ENCODE measurements around the gene SAP30BP. TPM values are rescaled to one million over a fixed set of nuclear protein-coding genes. Genes with fewer than 3 reads are reported as not detected.

SAP30BP gene
- total and polyA plus RNA-seq, 10 of the 15 experiments (the other 5 are each of a cell fraction or from before 2014, with no cell fraction given): 57.9 to 166 (median 94.5) TPM

GRCh38 chr17:75670868-75671267 is 3.7 kb downstream of the SAP30BP start:
- H4K20me1 ChIP-seq (ENCODE audit: control insufficient read depth, insufficient read depth): no peaks in the 10 kb centered on the region
- intact Hi-C loops (cut with micrococcal nuclease; ENCODE audit: unreplicated experiment) (no loop called here), in situ Hi-C loops (cut with MboI) (loop anchor here (5.0 kb wide), 1 partner anchor 76 kb away; no protein-coding TSS in a partner anchor)
- no peak overlapping the region for H3K4me3 ChIP-seq
- ATAC-seq (no peak), FAIRE-seq (no peak), DNase-seq (ENCODE audit: low read depth, low spot score) (no peak)
- SMC1A ChIA-PET (ENCODE audit: uncharacterized antibody, unreplicated experiment): interaction anchor here (0.9 to 4.0 kb wide), 8 partner anchors 10 to 77 kb away, joined by 3 to 14 read pairs (median 4); partner anchors contain the start of gene SMIM5
- BruUV-seq (replicated peaks): no TSS peak
- POLR2A ChIA-PET: interaction anchor here (0.9 to 1.0 kb wide), 2 partner anchors 16 to 38 kb away, joined by 3 to 4 read pairs; no protein-coding TSS in a partner anchor
- no peak overlapping the region for H3K27ac ChIP-seq (ENCODE audit: control insufficient read depth, insufficient read depth)
- RAD21 ChIA-PET (ENCODE audit: unreplicated experiment): interaction anchor here (1.3 to 7.6 kb wide), 4 partner anchors 25 to 215 kb away, joined by 3 to 79 read pairs (median 4); partner anchors contain the start of gene TMEM94
- H3K9me3 ChIP-seq (replicated peaks; ENCODE audit: control insufficient read depth, insufficient read depth, low read length): no peaks in the 10 kb centered on the region
- no peaks in the 10 kb centered on the region for H3K27me3 ChIP-seq (replicated peaks in 1 of 2; ENCODE audit: control insufficient read depth in 2 of 2, insufficient read depth in 2 of 2, low read length in 1 of 2)
- 98% methylated on average over 5 of the region's 5 CpGs for WGBS (ENCODE audit: insufficient coverage, insufficient replicate concordance, low lambda C conversion rate, missing lambda C conversion rate)
- peaks cover 4 to 22% of the 10 kb centered on the region in 2 experiments for H3K36me3 ChIP-seq (ENCODE audit: control insufficient read depth in 2 of 2, insufficient read depth in 2 of 2, low read length in 1 of 2)
- peaks cover 6% of the 10 kb centered on the region for H3K4me1 ChIP-seq (ENCODE audit: control insufficient read depth, insufficient read depth, low read length)
- CTCF ChIA-PET: interaction anchor here (0.8 to 7.9 kb wide), 11 partner anchors 9 to 109 kb away, joined by 3 to 197 read pairs (median 7); partner anchors contain the start of gene SMIM5
- peak overlapping the region; percentile 17; the same call in 1 of the 2 replicates for H3K4me2 ChIP-seq (ENCODE audit: control insufficient read depth, insufficient read depth)
- peaks cover 52% of the 10 kb centered on the region for H3K79me2 ChIP-seq (ENCODE audit: control insufficient read depth, insufficient read depth, low read length)
- no peak overlapping the region for H3K9ac ChIP-seq (ENCODE audit: control insufficient read depth, insufficient read depth, low read length)
- H2AFZ ChIP-seq (ENCODE audit: control insufficient read depth, low read depth, low read length): no peak overlapping the region
- TF ChIP-seq ZBTB11 (CRISPR knock-in tag; IDR thresholded peaks at IDR 0.05): no peak
- TF ChIP-seq BCL11A (IDR thresholded peaks at IDR 0.05; ENCODE audit: low read depth, low read length): no peak
- TF ChIP-seq PBX3 (IDR thresholded peaks at IDR 0.05; ENCODE audit: insufficient replicate concordance, low read depth, low read length): no peak
- no peak for TF ChIP-seq NRF1 (conservative IDR thresholded peaks at IDR 0.05; ENCODE audit: low read depth, low read length)
- TF ChIP-seq EGR1 (IDR thresholded peaks at IDR 0.05; ENCODE audit: borderline replicate concordance in 1 of 2, low read depth in 2 of 2, low read length in 2 of 2): no peak
- TF ChIP-seq IRF3 (IDR thresholded peaks at IDR 0.05): no peak
- TF ChIP-seq EP300 (IDR thresholded peaks at IDR 0.05; ENCODE audit: borderline replicate concordance in 1 of 2, control insufficient read depth in 1 of 2, low read depth in 2 of 2, low read length in 2 of 2): no peak
- TF ChIP-seq SKIL (IDR thresholded peaks at IDR 0.05; ENCODE audit: low read depth, poor library complexity, severe bottlenecking): no peak
- TF ChIP-seq KLF5 (IDR thresholded peaks at IDR 0.05; ENCODE audit: partially characterized antibody): no peak
- no peak for TF ChIP-seq JUND (IDR thresholded peaks at IDR 0.05; ENCODE audit: low read depth, low read length)
- no peak for TF ChIP-seq USF2 (IDR thresholded peaks at IDR 0.05; ENCODE audit: borderline replicate concordance, low read depth, low read length)
- no peak for TF ChIP-seq SMAD5 (IDR thresholded peaks at IDR 0.05; ENCODE audit: low read depth)
- TF ChIP-seq NR2F1 (conservative IDR thresholded peaks at IDR 0.05): no peak
- no peak for TF ChIP-seq SREBF2 (IDR thresholded peaks at IDR 0.05; ENCODE audit: low read length)
